GM18867 (cell line): Measurements from ENCODE around the gene LRP10.
"Not testable (repeated sequence)": the region's sequence is repeated elsewhere in the genome, so short reads cannot be mapped to it uniquely, and the experiment has no call there.

Experiments used
- ATAC-seq: cut with Tn5 transposase; IDR thresholded peaks from one replicate; pipeline ENCODE4 v1.9.1; 2021; ENCODE audit warnings: mild to moderate bottlenecking, moderate library complexity; ENCODE audit not compliant: unreplicated experiment

LRP10 gene

GRCh38 chr14:22843123-22843925 lies 28.2 kb upstream of the LRP10 start:
- no peak for ATAC-seq

GRCh38 chr14:22844221-22845102 lies 27.1 kb upstream of the LRP10 start:
- no peak for ATAC-seq

- no peak for ATAC-seq
Measured at GRCh38 chr14:22845103-22845394, 26.5 kb upstream of the LRP10 start.

GRCh38 chr14:22845821-22846625 lies 25.5 kb upstream of the LRP10 start:
- ATAC-seq = no peak

- ATAC-seq = no peak
Measured at GRCh38 chr14:22846811-22847307, 24.7 kb upstream of the LRP10 start.

GRCh38 chr14:22847661-22848341 lies 23.7 kb upstream of the LRP10 start:
- ATAC-seq = no peak

- no peak for ATAC-seq
Measured at GRCh38 chr14:22848351-22849164, 23.0 kb upstream of the LRP10 start.

- ATAC-seq = no peak
Measured at GRCh38 chr14:22849212-22849819, 22.2 kb upstream of the LRP10 start.

GRCh38 chr14:22850944-22851764 lies 20.4 kb upstream of the LRP10 start:
- ATAC-seq = no peak

- ATAC-seq = not testable (repeated sequence)
Measured at GRCh38 chr14:22852178-22852577, 19.4 kb upstream of the LRP10 start.

GRCh38 chr14:22852599-22852939 lies 19.0 kb upstream of the LRP10 start:
- ATAC-seq = no peak

GRCh38 chr14:22852940-22853767 lies 18.4 kb upstream of the LRP10 start:
- ATAC-seq = peak; percentile 81

- ATAC-seq = not testable (repeated sequence)
Measured at GRCh38 chr14:22854296-22854695, 17.2 kb upstream of the LRP10 start.

GRCh38 chr14:22854963-22855724 lies 16.4 kb upstream of the LRP10 start:
- no peak for ATAC-seq

GRCh38 chr14:22856428-22856827 lies 15.1 kb upstream of the LRP10 start:
- no peak for ATAC-seq

GRCh38 chr14:22860377-22860776 lies 11.2 kb upstream of the LRP10 start:
- not testable (repeated sequence) for ATAC-seq

- no peak for ATAC-seq
Measured at GRCh38 chr14:22861651-22862050, 9.9 kb upstream of the LRP10 start.
